ENCODE results near the gene PRKG1. TPM values are rescaled to one million over a fixed set of nuclear protein-coding genes. Genes with fewer than 3 reads are reported as not detected.
"Not testable (repeated sequence)": the region's sequence is repeated elsewhere in the genome, so short reads cannot be mapped to it uniquely, and the experiment has no call there.

The PRKG1 gene
- polyA plus RNA-seq, 1 donor, result 12.0 TPM

- DNase-seq, result not testable (repeated sequence)
These were observed 193.8 kb downstream of the PRKG1 start for GRCh38 chr10:51267980-51268570.

GRCh38 chr10:51269821-51270220, 195.5 kb downstream of the PRKG1 start:
- Histone ChIP-seq H3K9me3 (ENCODE audit: control insufficient read depth, low read depth, low read length) (no peaks in the 10 kb centered on the region), H3K27me3 (ENCODE audit: control insufficient read depth, insufficient read depth, low read length) (no peaks in the 10 kb centered on the region), H3K4me1 (ENCODE audit: control insufficient read depth, insufficient read depth, low read length) (peaks cover 3% of the 10 kb centered on the region), H3K36me3 (ENCODE audit: control insufficient read depth, insufficient read depth, low read length) (no peaks in the 10 kb centered on the region), H3K27ac (ENCODE audit: low read length) (no peak overlapping the region), H3K4me3 (ENCODE audit: low read length) (no peak overlapping the region)
- no peak for DNase-seq

More at GRCh38 chr10:51267980-51268570, 193.8 kb downstream of the PRKG1 start:
- H3K9me3 ChIP-seq (ENCODE audit: control insufficient read depth, low read depth, low read length); H3K27ac ChIP-seq (ENCODE audit: low read length); H3K4me1 ChIP-seq (ENCODE audit: control insufficient read depth, insufficient read depth, low read length); H3K4me3 ChIP-seq (ENCODE audit: low read length); H3K27me3 ChIP-seq (ENCODE audit: control insufficient read depth, insufficient read depth, low read length); H3K36me3 ChIP-seq (ENCODE audit: control insufficient read depth, insufficient read depth, low read length): not testable (repeated sequence)
- WGBS (ENCODE audit: insufficient coverage, low lambda C conversion rate), result 63% methylated on average over 2 of the region's 8 CpGs

- no peaks in the 10 kb centered on the region for H3K36me3 ChIP-seq (ENCODE audit: control insufficient read depth, insufficient read depth, low read length)
- peaks cover 3% of the 10 kb centered on the region for H3K4me1 ChIP-seq (ENCODE audit: control insufficient read depth, insufficient read depth, low read length)
- H3K27me3 ChIP-seq (ENCODE audit: control insufficient read depth, insufficient read depth, low read length), result no peaks in the 10 kb centered on the region
- 88% methylated on average over 1 of the region's 2 CpGs for WGBS (ENCODE audit: insufficient coverage, low lambda C conversion rate)
- no peak for DNase-seq
- no peak overlapping the region for H3K4me3 ChIP-seq (ENCODE audit: low read length)
- no peak overlapping the region for H3K27ac ChIP-seq (ENCODE audit: low read length)
- H3K9me3 ChIP-seq (ENCODE audit: control insufficient read depth, low read depth, low read length), result no peaks in the 10 kb centered on the region
These were observed 196.7 kb downstream of the PRKG1 start for GRCh38 chr10:51270936-51271530.

GRCh38 chr10:51272099-51272498, 197.8 kb downstream of the PRKG1 start:
- DNase-seq; H3K9me3 ChIP-seq (ENCODE audit: control insufficient read depth, low read depth, low read length); H3K27me3 ChIP-seq (ENCODE audit: control insufficient read depth, insufficient read depth, low read length); H3K27ac ChIP-seq (ENCODE audit: low read length); H3K4me1 ChIP-seq (ENCODE audit: control insufficient read depth, insufficient read depth, low read length); H3K36me3 ChIP-seq (ENCODE audit: control insufficient read depth, insufficient read depth, low read length); H3K4me3 ChIP-seq (ENCODE audit: low read length): not testable (repeated sequence)
- whole genome bisulfite sequencing (ENCODE audit: insufficient coverage, low lambda C conversion rate), result no CpG with 5 or more reads among the region's 2 CpGs

GRCh38 chr10:51272555-51272954, 198.3 kb downstream of the PRKG1 start:
- no peak overlapping the region for H3K4me3 ChIP-seq (ENCODE audit: low read length)
- no peaks in the 10 kb centered on the region for H3K9me3 ChIP-seq (ENCODE audit: control insufficient read depth, low read depth, low read length)
- no peaks in the 10 kb centered on the region for H3K27me3 ChIP-seq (ENCODE audit: control insufficient read depth, insufficient read depth, low read length)
- no CpG with 5 or more reads among the region's 1 CpG for WGBS (ENCODE audit: insufficient coverage, low lambda C conversion rate)
- DNase-seq, result no peak
- H3K27ac ChIP-seq (ENCODE audit: low read length), result no peak overlapping the region
- peaks cover 3% of the 10 kb centered on the region for H3K4me1 ChIP-seq (ENCODE audit: control insufficient read depth, insufficient read depth, low read length)
- H3K36me3 ChIP-seq (ENCODE audit: control insufficient read depth, insufficient read depth, low read length), result no peaks in the 10 kb centered on the region

- no peaks in the 10 kb centered on the region for H3K9me3 ChIP-seq (ENCODE audit: control insufficient read depth, low read depth, low read length)
- H3K27ac ChIP-seq (ENCODE audit: low read length), result no peak overlapping the region
- DNase-seq, result no peak
- H3K4me3 ChIP-seq (ENCODE audit: low read length), result no peak overlapping the region
- WGBS (ENCODE audit: insufficient coverage, low lambda C conversion rate), result no CpG with 5 or more reads among the region's 5 CpGs
- H3K4me1 ChIP-seq (ENCODE audit: control insufficient read depth, insufficient read depth, low read length), result peaks cover 3% of the 10 kb centered on the region
- H3K27me3 ChIP-seq (ENCODE audit: control insufficient read depth, insufficient read depth, low read length), result no peaks in the 10 kb centered on the region
- no peaks in the 10 kb centered on the region for H3K36me3 ChIP-seq (ENCODE audit: control insufficient read depth, insufficient read depth, low read length)
These were observed 199.3 kb downstream of the PRKG1 start for GRCh38 chr10:51273574-51273973.

GRCh38 chr10:51276097-51276496, 201.8 kb downstream of the PRKG1 start:
- H3K4me3 ChIP-seq (ENCODE audit: low read length); H3K27me3 ChIP-seq (ENCODE audit: control insufficient read depth, insufficient read depth, low read length); H3K27ac ChIP-seq (ENCODE audit: low read length); H3K4me1 ChIP-seq (ENCODE audit: control insufficient read depth, insufficient read depth, low read length); DNase-seq; H3K36me3 ChIP-seq (ENCODE audit: control insufficient read depth, insufficient read depth, low read length); H3K9me3 ChIP-seq (ENCODE audit: control insufficient read depth, low read depth, low read length): not testable (repeated sequence)
- WGBS (ENCODE audit: insufficient coverage, low lambda C conversion rate), result 100% methylated on average over 1 of the region's 6 CpGs

- not testable (repeated sequence) for DNase-seq; H3K27ac ChIP-seq (ENCODE audit: low read length); H3K9me3 ChIP-seq (ENCODE audit: control insufficient read depth, low read depth, low read length); H3K4me3 ChIP-seq (ENCODE audit: low read length); H3K4me1 ChIP-seq (ENCODE audit: control insufficient read depth, insufficient read depth, low read length); H3K27me3 ChIP-seq (ENCODE audit: control insufficient read depth, insufficient read depth, low read length); H3K36me3 ChIP-seq (ENCODE audit: control insufficient read depth, insufficient read depth, low read length)
- no CpG with 5 or more reads among the region's 5 CpGs for WGBS (ENCODE audit: insufficient coverage, low lambda C conversion rate)
These were observed 207.1 kb downstream of the PRKG1 start for GRCh38 chr10:51281387-51281786.

- H3K36me3 ChIP-seq (ENCODE audit: control insufficient read depth, insufficient read depth, low read length), result no peaks in the 10 kb centered on the region
- H3K4me1 ChIP-seq (ENCODE audit: control insufficient read depth, insufficient read depth, low read length), result no peaks in the 10 kb centered on the region
- DNase-seq, result no peak
- no peak overlapping the region for H3K27ac ChIP-seq (ENCODE audit: low read length)
- H3K9me3 ChIP-seq (ENCODE audit: control insufficient read depth, low read depth, low read length), result no peaks in the 10 kb centered on the region
- H3K27me3 ChIP-seq (ENCODE audit: control insufficient read depth, insufficient read depth, low read length), result no peaks in the 10 kb centered on the region
- no peak overlapping the region for H3K4me3 ChIP-seq (ENCODE audit: low read length)
- WGBS (ENCODE audit: insufficient coverage, low lambda C conversion rate), result no CpG with 5 or more reads among the region's 3 CpGs
These were observed 211.3 kb downstream of the PRKG1 start for GRCh38 chr10:51285601-51286000.

GRCh38 chr10:51288511-51288910, 214.2 kb downstream of the PRKG1 start:
- H3K4me3 ChIP-seq (ENCODE audit: low read length), result no peak overlapping the region
- no peaks in the 10 kb centered on the region for H3K9me3 ChIP-seq (ENCODE audit: control insufficient read depth, low read depth, low read length)
- H3K27me3 ChIP-seq (ENCODE audit: control insufficient read depth, insufficient read depth, low read length), result no peaks in the 10 kb centered on the region
- H3K27ac ChIP-seq (ENCODE audit: low read length), result no peak overlapping the region
- DNase-seq, result no peak
- no peaks in the 10 kb centered on the region for H3K36me3 ChIP-seq (ENCODE audit: control insufficient read depth, insufficient read depth, low read length)
- no peaks in the 10 kb centered on the region for H3K4me1 ChIP-seq (ENCODE audit: control insufficient read depth, insufficient read depth, low read length)

- no peak for DNase-seq
- no CpG with 5 or more reads among the region's 1 CpG for WGBS (ENCODE audit: insufficient coverage, low lambda C conversion rate)
- H3K4me3 ChIP-seq (ENCODE audit: low read length), result no peak overlapping the region
- H3K27me3 ChIP-seq (ENCODE audit: control insufficient read depth, insufficient read depth, low read length), result no peaks in the 10 kb centered on the region
- H3K9me3 ChIP-seq (ENCODE audit: control insufficient read depth, low read depth, low read length), result no peaks in the 10 kb centered on the region
- H3K27ac ChIP-seq (ENCODE audit: low read length), result no peak overlapping the region
- no peaks in the 10 kb centered on the region for H3K4me1 ChIP-seq (ENCODE audit: control insufficient read depth, insufficient read depth, low read length)
- H3K36me3 ChIP-seq (ENCODE audit: control insufficient read depth, insufficient read depth, low read length), result no peaks in the 10 kb centered on the region
These were observed 215.2 kb downstream of the PRKG1 start for GRCh38 chr10:51289519-51289918.

Measured in large intestine (tissue), 3 donors.